K562 (cell line): ENCODE measurements around the gene PAXIP1. TPM values are rescaled to one million over a fixed set of nuclear protein-coding genes. Genes with fewer than 3 reads are reported as not detected.

ENCODE experiments used
- BRF2 ChIP-seq: IDR thresholded peaks from 3 replicates; pipeline ENCODE4 v1.6.1; 2011; ENCODE audit warnings: borderline replicate concordance, mild to moderate bottlenecking; ENCODE audit not compliant: insufficient read length, insufficient read depth
- MED1 ChIP-seq: sonication (generic); formaldehyde crosslinking; IDR thresholded peaks from 2 replicates; pipeline ENCODE4 v1.8.1; 2023; ENCODE audit warnings: missing genetic modification reagents, borderline replicate concordance
- TEAD1 ChIP-seq, 2 experiments: fragments of 450-650 bp in 1 of 2; sonication (generic) in 1 of 2; formaldehyde crosslinking; IDR thresholded peaks; 2 replicates each; pipeline versions ENCODE4 v1.4.0 to v1.8.0; 2020 to 2022; ENCODE audit warnings: mild to moderate bottlenecking in 2 of 2, missing genetic modification reagents in 1 of 2
- TEAD4 ChIP-seq, 2 experiments: sonication (generic) in 1 of 2; formaldehyde crosslinking in 1 of 2; IDR thresholded peaks; 2 replicates each; pipeline versions ENCODE4 v1.6.1 to v1.8.0; 2012 to 2022; ENCODE audit warnings: borderline replicate concordance in 1 of 2, inconsistent platforms in 1 of 2, low read length in 1 of 2, mild to moderate bottlenecking in 1 of 2, missing genetic modification reagents in 1 of 2
- THRA ChIP-seq: fragments of 450-650 bp; IDR thresholded peaks from 2 replicates; pipeline ENCODE4 v1.6.1; 2017; ENCODE audit warnings: mild to moderate bottlenecking, moderate library complexity
- YY1 ChIP-seq, 3 experiments: IDR thresholded peaks; 2 replicates each; pipeline ENCODE4 v1.6.1; 2011; ENCODE audit warnings: low read length in 2 of 3, mild to moderate bottlenecking in 2 of 3, moderate library complexity in 2 of 3, borderline replicate concordance in 1 of 3, control low read depth in 1 of 3, low read depth in 1 of 3; ENCODE audit not compliant: insufficient read depth in 3 of 3, insufficient replicate concordance in 2 of 3, control insufficient read depth in 1 of 3, insufficient read length in 1 of 3; ENCODE audit errors: extremely low read depth in 1 of 3
- ZBTB17 ChIP-seq: fragments of 450-650 bp; formaldehyde crosslinking; IDR thresholded peaks from 2 replicates; pipeline ENCODE4 v1.4.0; 2020; ENCODE audit warnings: mild to moderate bottlenecking
- ZBTB49 ChIP-seq: sonication (generic); formaldehyde crosslinking; IDR thresholded peaks from 2 replicates; pipeline ENCODE4 v1.8.0; 2022; ENCODE audit warnings: missing genetic modification reagents, mild to moderate bottlenecking, borderline replicate concordance
- ZBTB5 ChIP-seq: fragments of 450-650 bp; IDR thresholded peaks from 2 replicates; pipeline ENCODE4 v1.6.1; 2017; ENCODE audit warnings: antibody characterized with exemption
- ZBTB8A ChIP-seq: fragments of 450-650 bp; IDR thresholded peaks from 2 replicates; pipeline ENCODE4 v1.6.1; 2018; ENCODE audit warnings: mild to moderate bottlenecking, moderate library complexity; ENCODE audit not compliant: partially characterized antibody
- ZNF445 ChIP-seq: fragments of 250-450 bp; sonication (Bioruptor Pico); IDR thresholded peaks from 2 replicates; pipeline ENCODE4 v1.4.0; 2020; ENCODE audit warnings: low read depth, mild to moderate bottlenecking, moderate library complexity
- ZNF449 ChIP-seq: fragments of 250-450 bp; sonication (Bioruptor Pico); IDR thresholded peaks from 2 replicates; pipeline ENCODE4 v1.8.0; 2022; ENCODE audit warnings: moderate library complexity, mild to moderate bottlenecking, inconsistent platforms
- polyA plus RNA-seq, 8 experiments: library from polyadenylated mRNA; depleted of rRNA in 4 of 8; stranded (reverse) in 5 of 8; unstranded in 3 of 8; fragments of >200 nt; fragmentation: Nextera tagmentation in 2 of 8; fragmentation: Illumina TruSeq in 1 of 8; extraction: Ambion mirVana in 2 of 8; extraction: Trizol in 1 of 8; gene quantifications; 2 replicates each; pipeline versions ENCODE4 v1.2.1 to v1.2.3, GENCODE V29; 2011 to 2014; ENCODE audit warnings: inconsistent platforms in 1 of 8, missing spikeins in 1 of 8
- total RNA-seq, 7 experiments: library from RNA; depleted of rRNA in 6 of 7; stranded (reverse); fragments of >200 nt in 6 of 7; fragmentation: Illumina TruSeq in 2 of 7; extraction: Trizol in 2 of 7; gene quantifications; 2 replicates each; pipeline versions ENCODE4 v1.2.1 to v1.2.3, GENCODE V29; 2011 to 2021; ENCODE audit warnings: low replicate concordance in 1 of 7

Gene PAXIP1
- total and polyA plus RNA-seq, 9 of the 15 experiments (the other 6 are each of a cell fraction or from before 2014, with no cell fraction given), result 9.7 to 37.9 (median 28.4) TPM

GRCh38 chr7:155021699-155022145 is 18.8 kb upstream of the PAXIP1 start (continued):
- TF ChIP-seq ZBTB49 (CRISPR knock-in tag) (no peak), BRF2 (no peak), ZNF445 (CRISPR knock-in tag) (no peak), TEAD4 (IDR thresholded peaks at IDR 0.05; ENCODE audit: low read length) (0 out of 2 replicates have a peak, but pooled peaks have one; percentile 32), TEAD4 (CRISPR knock-in tag; IDR thresholded peaks at IDR 0.05; ENCODE audit: borderline replicate concordance) (no peak), ZBTB8A (no peak), ZBTB17 (CRISPR knock-in tag) (0 out of 2 replicates have a peak, but pooled peaks have one; percentile 33), YY1 (IDR thresholded peaks at IDR 0.05; ENCODE audit: borderline replicate concordance in 1 of 3, control insufficient read depth in 1 of 3, extremely low read depth in 1 of 3, insufficient read depth in 3 of 3, insufficient read length in 1 of 3, insufficient replicate concordance in 2 of 3, low read depth in 1 of 3, low read length in 2 of 3) (peak in 1 of 3 experiments; percentile 48), TEAD1 (CRISPR knock-in tag; IDR thresholded peaks at IDR 0.05) (peak in 1 of 2 experiments; percentile 81; a peak in 2 of 4 replicates), THRA (no peak), ZNF449 (CRISPR knock-in tag) (0 out of 2 replicates have a peak, but pooled peaks have one; percentile 4), ZBTB5 (no peak), MED1 (CRISPR knock-in tag) (no peak)
